GM12872 (cell line): Measurements from ENCODE around the gene CTRB1.

ENCODE experiments used
- TF ChIP-seq, protein P1 (sequence below): IDR thresholded peaks from 3 replicates; pipeline ENCODE4 v1.5.1; 2011; ENCODE audit warnings: low read depth, mild to moderate bottlenecking, low read length, moderate library complexity; ENCODE audit not compliant: insufficient read depth

CTRB1 gene

DNA sequence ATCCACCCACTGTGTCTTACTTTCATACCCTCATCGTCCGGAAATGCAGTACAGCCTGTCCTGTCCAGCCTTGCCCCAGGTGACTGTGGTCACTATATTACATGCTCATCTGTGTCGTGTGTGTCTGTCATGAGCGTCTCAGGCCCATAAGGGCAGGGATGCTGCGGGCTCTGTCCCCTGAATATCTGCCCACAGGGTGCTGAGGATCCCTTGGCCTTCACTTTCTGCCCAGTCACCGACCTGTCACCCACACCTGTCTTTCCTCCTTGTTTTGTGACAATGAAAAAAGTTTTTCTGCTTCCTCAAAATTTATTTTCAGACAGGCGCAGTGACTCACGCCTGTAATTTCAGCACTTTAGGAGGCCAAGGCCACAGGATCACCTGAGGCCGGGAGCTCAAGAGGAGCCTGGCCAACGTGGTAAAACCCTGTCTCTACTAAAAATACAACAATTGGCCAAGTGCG lies 1.4 kb upstream of the CTRB1 start:
- TF ChIP-seq, protein P1, sequence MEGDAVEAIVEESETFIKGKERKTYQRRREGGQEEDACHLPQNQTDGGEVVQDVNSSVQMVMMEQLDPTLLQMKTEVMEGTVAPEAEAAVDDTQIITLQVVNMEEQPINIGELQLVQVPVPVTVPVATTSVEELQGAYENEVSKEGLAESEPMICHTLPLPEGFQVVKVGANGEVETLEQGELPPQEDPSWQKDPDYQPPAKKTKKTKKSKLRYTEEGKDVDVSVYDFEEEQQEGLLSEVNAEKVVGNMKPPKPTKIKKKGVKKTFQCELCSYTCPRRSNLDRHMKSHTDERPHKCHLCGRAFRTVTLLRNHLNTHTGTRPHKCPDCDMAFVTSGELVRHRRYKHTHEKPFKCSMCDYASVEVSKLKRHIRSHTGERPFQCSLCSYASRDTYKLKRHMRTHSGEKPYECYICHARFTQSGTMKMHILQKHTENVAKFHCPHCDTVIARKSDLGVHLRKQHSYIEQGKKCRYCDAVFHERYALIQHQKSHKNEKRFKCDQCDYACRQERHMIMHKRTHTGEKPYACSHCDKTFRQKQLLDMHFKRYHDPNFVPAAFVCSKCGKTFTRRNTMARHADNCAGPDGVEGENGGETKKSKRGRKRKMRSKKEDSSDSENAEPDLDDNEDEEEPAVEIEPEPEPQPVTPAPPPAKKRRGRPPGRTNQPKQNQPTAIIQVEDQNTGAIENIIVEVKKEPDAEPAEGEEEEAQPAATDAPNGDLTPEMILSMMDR = no peak

DNA sequence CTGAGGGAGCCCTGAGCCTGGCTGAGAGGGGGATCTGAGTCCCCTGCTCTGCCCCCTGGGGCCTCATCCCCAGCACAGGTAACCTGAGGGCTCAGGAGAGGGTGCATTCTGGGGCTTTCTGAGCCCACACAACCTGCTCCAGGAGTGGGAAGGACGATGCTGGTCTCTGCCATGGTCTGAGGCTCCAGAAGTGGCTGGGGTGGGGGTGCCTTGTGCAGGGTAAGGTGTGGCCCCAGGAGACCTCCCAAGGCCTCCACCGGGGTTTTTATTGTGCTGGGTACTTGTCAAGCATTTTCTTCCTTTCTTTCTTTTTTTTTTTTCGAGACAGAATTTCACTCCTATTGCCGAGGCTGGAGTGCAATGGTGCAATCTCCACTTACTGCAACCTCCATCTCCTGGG lies 300 bp downstream of the CTRB1 start:
- TF ChIP-seq, protein P1 = no peak

DNA sequence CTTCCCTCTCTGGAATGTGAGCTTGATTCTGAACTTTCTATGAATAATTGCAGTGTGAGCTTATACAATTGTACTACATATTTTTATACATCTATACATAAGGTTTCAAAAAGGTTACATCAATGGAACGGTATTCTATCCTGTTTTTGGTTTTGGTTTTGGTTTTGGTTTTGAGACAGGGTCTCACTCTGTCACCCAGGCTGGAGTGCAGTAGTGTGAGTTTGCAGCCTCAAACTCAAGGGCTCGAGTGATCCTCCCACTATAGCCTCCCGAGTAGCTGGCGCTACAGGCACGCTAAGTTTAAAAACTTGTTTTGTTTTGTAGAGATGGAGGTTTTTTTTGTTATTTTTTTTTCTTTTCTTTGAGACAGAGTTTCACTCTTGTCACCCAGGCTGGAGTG lies 1.1 kb downstream of the CTRB1 start:
- TF ChIP-seq, protein P1 = no peak

DNA sequence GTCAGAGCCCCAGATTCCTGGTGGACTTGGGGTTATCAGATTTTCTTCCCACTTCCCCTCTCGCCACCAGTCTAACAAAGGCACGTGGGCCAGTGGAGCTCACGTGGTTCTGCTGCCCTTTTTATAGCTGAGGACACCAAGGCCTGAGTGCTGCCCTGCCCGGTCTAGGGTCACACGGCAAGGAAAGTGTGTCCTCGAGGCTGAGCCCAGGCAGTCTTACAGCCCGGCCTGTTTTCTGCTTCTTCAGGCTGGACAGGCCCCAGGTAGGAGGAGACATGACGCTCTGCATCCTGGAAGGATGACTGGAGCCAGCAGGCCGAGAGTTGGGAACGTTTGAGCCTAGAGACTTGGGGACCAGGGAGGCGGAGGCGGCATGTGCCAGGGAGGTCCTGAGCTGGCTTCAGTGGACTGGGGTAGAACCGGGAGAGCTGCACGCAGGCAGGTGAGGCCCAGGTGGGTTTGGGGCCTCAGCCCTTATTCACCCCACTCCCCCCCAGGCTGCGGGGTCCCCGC lies 3.5 kb downstream of the CTRB1 start:
- TF ChIP-seq, protein P1 = no peak

DNA sequence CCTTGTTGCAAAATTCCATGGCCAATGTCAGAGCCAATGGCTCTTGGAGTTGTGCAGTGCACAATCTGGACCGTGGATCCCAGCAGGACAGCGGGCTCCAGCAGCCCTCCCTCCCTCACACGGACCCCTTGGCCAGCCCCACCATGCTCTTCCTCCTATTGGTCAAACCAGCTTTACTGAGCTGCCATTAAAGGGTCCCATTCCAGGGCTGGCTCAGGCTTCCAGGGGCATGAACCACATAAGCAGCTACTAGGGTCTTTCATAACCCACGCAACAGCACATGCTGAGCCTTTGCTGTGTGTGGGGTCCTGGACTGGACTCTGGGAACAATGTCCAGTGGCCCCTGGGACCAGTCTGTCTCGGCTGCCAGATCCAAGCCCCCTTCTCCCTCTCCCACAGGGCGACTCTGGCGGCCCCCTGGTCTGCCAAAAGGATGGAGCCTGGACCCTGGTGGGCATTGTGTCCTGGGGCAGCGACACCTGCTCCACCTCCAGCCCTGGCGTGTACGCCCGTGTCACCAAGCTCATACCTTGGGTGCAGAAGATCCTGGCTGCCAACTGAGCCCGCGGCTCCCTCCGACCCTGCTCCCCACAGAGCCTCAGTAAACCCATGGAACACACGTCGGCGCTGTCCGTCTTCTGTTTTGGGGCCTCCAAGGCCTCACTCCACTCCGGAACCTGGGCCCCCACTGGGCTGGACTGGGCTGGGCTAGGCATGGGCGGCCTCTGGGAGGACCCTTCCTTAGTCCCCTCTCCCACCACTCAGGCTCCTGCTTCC lies 5.7 kb downstream of the CTRB1 start:
- TF ChIP-seq, protein P1 = no peak

DNA sequence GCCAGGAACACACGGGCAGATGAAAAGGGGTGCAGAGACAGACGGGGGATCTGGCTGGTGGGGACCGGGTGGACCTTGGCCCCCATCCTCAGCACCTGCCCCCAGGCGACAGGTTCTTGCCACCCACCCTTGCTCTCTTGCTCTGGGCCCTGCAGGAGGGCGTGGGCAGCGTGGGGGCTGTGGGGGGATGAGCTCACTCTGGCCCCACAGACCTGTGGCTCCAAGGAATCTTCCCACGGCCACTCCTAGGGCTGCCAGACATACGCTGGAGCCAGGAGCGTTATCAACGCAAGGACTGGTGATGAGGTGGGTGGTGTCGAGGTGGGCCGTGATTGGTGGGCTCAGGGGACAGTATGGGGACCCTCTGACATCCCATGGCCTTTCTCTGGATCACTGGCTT lies 6.3 kb downstream of the CTRB1 start:
- TF ChIP-seq, protein P1 = no peak

DNA sequence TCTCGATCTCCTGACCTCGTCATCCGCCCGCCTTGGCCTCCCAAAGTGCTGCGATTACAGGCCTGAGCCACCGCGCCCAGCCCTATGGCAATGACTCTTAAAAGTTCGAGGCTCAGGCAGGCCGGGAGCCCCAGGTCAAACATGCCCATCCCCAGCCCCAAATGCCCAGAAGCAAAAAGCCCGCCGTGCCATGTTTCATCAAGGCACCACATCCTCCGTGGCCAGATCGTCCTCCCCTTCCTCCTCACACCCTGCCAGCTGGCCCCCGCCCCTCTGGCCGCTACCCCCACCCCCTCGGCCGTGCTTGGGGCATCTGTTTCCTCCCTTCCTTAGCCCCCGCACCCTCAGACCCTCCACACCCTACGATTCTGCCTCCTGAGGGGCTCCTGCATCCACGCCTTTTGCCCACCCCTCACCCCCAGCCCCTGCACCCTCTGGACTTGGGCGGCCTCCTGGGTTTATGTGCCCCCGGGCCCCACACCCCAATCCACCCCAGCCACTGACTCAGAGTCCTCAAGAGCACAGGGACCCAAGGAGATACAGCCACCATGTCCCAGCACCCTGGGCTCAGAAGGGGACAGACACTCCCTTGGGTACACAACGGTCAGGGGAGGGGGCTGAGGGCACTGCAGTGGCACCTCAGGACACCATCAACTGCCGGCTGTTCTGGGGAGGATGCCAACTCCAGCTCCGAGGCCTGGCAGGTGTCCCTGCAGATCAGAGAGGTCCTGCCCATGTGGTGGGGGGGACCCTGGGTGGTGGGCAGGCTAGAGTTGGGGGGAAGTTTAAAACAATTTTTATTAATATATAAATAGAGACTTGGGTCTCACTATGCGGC lies 7.1 kb downstream of the CTRB1 start:
- TF ChIP-seq, protein P1 = no peak
